HCT116 (cell line): ENCODE data around the gene IGSF6.

ENCODE experiments used
- EGR1 ChIP-seq: IDR thresholded peaks from 2 replicates; pipeline ENCODE4 v1.6.1; 2012; ENCODE audit warnings: low read depth
- JUND ChIP-seq: IDR thresholded peaks from 2 replicates; pipeline ENCODE4 v1.6.1; 2012
- POLR2A ChIP-seq: IDR thresholded peaks from 2 replicates; pipeline ENCODE4 v1.7.0; 2011; ENCODE audit warnings: borderline replicate concordance; ENCODE audit not compliant: insufficient read depth, insufficient read length; ENCODE audit errors: extremely low read depth
- POLR2AphosphoS5 ChIP-seq: IDR thresholded peaks from 2 replicates; pipeline ENCODE4 v1.6.1; 2011; ENCODE audit warnings: mild to moderate bottlenecking, low read depth, low read length, moderate library complexity
- YY1 ChIP-seq: IDR thresholded peaks from 2 replicates; pipeline ENCODE4 v1.6.1; 2011; ENCODE audit warnings: low read length, low read depth, moderate library complexity, mild to moderate bottlenecking; ENCODE audit not compliant: insufficient replicate concordance; ENCODE audit errors: extremely low read depth
- ZFX ChIP-seq: fragments of 450-650 bp; IDR thresholded peaks from 2 replicates; pipeline ENCODE4 v1.6.1; 2017
- ZNF274 ChIP-seq: fragments of 200-500 bp; sonication (Bioruptor generic); IDR thresholded peaks from 2 replicates; pipeline ENCODE4 v1.6.1; 2014; ENCODE audit warnings: mild to moderate bottlenecking, low read depth, low read length, inconsistent platforms
- TF ChIP-seq, protein P1 (sequence below), 3 experiments: fragments of 200-600 bp in 1 of 3; sonication (generic) in 1 of 3; IDR thresholded peaks in 2 of 3; conservative IDR thresholded peaks in 1 of 3; 2 replicates each; pipeline ENCODE4 v1.5.1; 2012 to 2017; ENCODE audit warnings: low read depth in 2 of 3, low read length in 2 of 3, antibody characterized with exemption in 1 of 3, borderline replicate concordance in 1 of 3, control low read depth in 1 of 3, mild to moderate bottlenecking in 1 of 3, mixed read lengths in 1 of 3, mixed run types in 1 of 3, moderate library complexity in 1 of 3; ENCODE audit not compliant: insufficient read depth in 1 of 3

- TF ChIP-seq, protein P1, sequence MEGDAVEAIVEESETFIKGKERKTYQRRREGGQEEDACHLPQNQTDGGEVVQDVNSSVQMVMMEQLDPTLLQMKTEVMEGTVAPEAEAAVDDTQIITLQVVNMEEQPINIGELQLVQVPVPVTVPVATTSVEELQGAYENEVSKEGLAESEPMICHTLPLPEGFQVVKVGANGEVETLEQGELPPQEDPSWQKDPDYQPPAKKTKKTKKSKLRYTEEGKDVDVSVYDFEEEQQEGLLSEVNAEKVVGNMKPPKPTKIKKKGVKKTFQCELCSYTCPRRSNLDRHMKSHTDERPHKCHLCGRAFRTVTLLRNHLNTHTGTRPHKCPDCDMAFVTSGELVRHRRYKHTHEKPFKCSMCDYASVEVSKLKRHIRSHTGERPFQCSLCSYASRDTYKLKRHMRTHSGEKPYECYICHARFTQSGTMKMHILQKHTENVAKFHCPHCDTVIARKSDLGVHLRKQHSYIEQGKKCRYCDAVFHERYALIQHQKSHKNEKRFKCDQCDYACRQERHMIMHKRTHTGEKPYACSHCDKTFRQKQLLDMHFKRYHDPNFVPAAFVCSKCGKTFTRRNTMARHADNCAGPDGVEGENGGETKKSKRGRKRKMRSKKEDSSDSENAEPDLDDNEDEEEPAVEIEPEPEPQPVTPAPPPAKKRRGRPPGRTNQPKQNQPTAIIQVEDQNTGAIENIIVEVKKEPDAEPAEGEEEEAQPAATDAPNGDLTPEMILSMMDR (IDR thresholded peaks at IDR 0.05 in 2 of 3, conservative IDR thresholded peaks at IDR 0.05 in 1 of 3; ENCODE audit: borderline replicate concordance in 1 of 3, insufficient read depth in 1 of 3, low read depth in 2 of 3, low read length in 2 of 3) = peak; percentile 8 to 60 (median 59); a peak in 4 of 6 replicates
- no peak for TF ChIP-seq ZFX
- no peak for TF ChIP-seq YY1
- TF ChIP-seq POLR2AphosphoS5 = no peak
- no peak for TF ChIP-seq EGR1
- TF ChIP-seq POLR2A = no peak
- TF ChIP-seq ZNF274 = no peak
- no peak for TF ChIP-seq JUND
Measured at GRCh38 chr16:21684199-21684598, 31.8 kb upstream of the IGSF6 start.
